Mammary epithelial cell (primary cell): ENCODE measurements around the gene ZMIZ1.

Experiments
- CTCF ChIP-seq, 2 donors: IDR thresholded peaks in 1 of 2; conservative IDR thresholded peaks in 1 of 2; 2 replicates each; pipeline ENCODE4 v1.5.1; 2011 to 2012; ENCODE audit warnings: inconsistent platforms in 2 of 2, low read length in 2 of 2, mild to moderate bottlenecking in 2 of 2, control low read depth in 1 of 2, low read depth in 1 of 2; ENCODE audit not compliant: insufficient read depth in 1 of 2; ENCODE audit errors: extremely low read depth in 1 of 2
- EZH2 ChIP-seq: IDR thresholded peaks from 2 replicates; pipeline ENCODE4 v1.6.1; 2012; ENCODE audit warnings: low read length, inconsistent platforms, borderline replicate concordance

DNA sequence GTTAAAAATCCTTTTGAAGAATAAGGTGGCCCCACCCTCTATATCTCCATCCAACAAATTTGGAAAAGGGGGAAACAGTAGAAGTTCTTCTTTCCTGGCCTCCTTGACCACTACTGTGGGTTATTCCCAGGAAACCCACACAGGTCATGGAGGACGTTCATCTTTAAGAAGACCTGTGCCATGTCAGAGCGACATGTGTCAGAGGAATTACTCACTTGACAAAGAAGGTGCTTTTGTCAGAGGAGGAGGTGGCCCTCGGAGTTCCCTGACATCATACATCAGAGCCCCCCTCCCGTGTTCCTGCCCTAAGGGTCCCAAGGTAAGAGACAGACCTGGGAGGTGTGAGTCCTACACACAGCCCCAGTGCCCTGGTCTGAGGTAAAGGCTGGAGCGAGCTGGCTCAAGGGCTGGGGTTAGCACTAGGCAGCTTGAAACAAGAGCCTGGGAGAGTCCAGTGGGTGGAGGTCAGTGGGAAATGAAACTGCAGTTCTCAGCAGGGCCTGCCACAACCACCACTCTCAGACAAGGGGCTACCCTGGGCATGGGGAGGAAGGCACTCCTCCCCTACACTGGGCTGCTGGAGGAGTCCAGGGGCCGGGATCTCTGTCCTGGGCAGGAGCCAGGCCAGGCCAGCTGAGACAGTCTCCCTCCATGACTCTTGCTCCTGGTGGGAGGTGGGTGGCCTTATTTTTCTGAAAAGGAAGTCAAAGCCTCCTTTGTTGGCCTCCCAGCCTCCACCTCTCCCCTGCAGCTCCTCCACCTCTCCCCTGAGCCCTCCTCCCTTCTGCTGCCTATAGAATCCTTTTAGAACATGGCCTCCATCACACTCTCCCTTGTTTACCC is 21.8 kb upstream of the ZMIZ1 start:
- TF ChIP-seq EZH2 (no peak), CTCF (conservative IDR thresholded peaks at IDR 0.05 in 1 of 2, IDR thresholded peaks at IDR 0.05 in 1 of 2; ENCODE audit: extremely low read depth in 1 of 2, insufficient read depth in 1 of 2, low read depth in 1 of 2, low read length in 2 of 2) (no peak)
